GM08714 (cell line): ENCODE measurements around the gene DAB2.

ENCODE experiments used
- H3K4me3 ChIP-seq: fragments of 200-500 bp; sonication (Bioruptor generic); 2 replicates; pipeline ENCODE4 v1.5.1; 2014; ENCODE audit warnings: mild to moderate bottlenecking, low read length, inconsistent platforms
- ZNF274 ChIP-seq: IDR thresholded peaks from 2 replicates; pipeline ENCODE4 v1.6.1; 2012; ENCODE audit warnings: mild to moderate bottlenecking, low read depth, low read length

Gene DAB2

GRCh38 chr5:39395521-39395920 is 29.3 kb downstream of the DAB2 start:
- H3K4me3 ChIP-seq, result no peak overlapping the region
- TF ChIP-seq ZNF274, result no peak

GRCh38 chr5:39394946-39395345 is 29.8 kb downstream of the DAB2 start:
- no peak overlapping the region for H3K4me3 ChIP-seq
- TF ChIP-seq ZNF274, result no peak

- TF ChIP-seq ZNF274, result no peak
- H3K4me3 ChIP-seq, result no peak overlapping the region
Measured at GRCh38 chr5:39390945-39391344, 33.8 kb downstream of the DAB2 start.

GRCh38 chr5:39387293-39387692 is 37.5 kb downstream of the DAB2 start:
- no peak for TF ChIP-seq ZNF274
- H3K4me3 ChIP-seq, result no peak overlapping the region

DNA sequence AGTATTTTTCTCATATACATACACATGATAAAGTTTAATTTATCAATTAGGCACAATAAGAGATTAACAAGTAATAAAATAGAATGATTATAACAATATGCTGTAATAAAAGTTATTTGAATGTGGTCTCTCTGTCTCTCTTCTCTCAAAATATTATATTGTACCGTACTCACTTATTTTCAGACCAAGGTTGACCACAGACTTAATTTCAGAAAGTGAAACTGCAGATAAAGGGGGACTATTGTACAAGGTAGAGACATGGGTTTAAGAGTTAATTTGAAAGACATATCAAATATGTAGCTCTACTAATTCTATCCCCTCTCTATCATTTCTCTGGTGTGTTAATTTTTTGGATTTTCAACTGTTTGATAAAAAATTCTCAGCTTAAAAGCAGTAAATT is 40.5 kb downstream of the DAB2 start:
- H3K4me3 ChIP-seq, result no peak overlapping the region
- TF ChIP-seq ZNF274, result no peak

DNA sequence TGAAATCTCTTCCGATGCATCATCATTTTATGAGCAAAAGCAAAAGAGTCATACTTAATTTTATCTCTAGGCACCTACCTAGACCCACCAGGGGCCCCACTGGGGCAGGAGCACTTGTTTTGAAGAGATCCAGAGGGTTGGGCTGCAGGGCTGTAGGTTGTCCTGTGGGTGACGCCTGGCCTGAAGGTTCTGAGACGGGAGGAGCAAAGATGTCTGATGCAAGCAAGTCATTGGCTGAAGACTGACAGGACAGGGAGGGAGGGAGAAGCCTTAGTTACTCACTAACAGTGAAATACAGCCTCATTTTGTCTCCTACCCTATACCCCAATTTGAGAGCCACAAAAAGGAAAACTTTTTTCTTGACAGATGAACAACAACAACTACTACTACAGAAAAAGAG is 43.4 kb downstream of the DAB2 start:
- H3K4me3 ChIP-seq, result no peak overlapping the region
- TF ChIP-seq ZNF274, result no peak

GRCh38 chr5:39379693-39380092 is 45.1 kb downstream of the DAB2 start:
- H3K4me3 ChIP-seq, result no peak overlapping the region
- TF ChIP-seq ZNF274, result no peak

GRCh38 chr5:39377613-39378012 is 47.2 kb downstream of the DAB2 start:
- no peak for TF ChIP-seq ZNF274
- H3K4me3 ChIP-seq, result no peak overlapping the region

GRCh38 chr5:39376293-39376714 is 48.5 kb downstream of the DAB2 start:
- no peak overlapping the region for H3K4me3 ChIP-seq
- no peak for TF ChIP-seq ZNF274

GRCh38 chr5:39373791-39374190 is 51.0 kb downstream of the DAB2 start:
- TF ChIP-seq ZNF274, result no peak
- H3K4me3 ChIP-seq, result no peak overlapping the region

DNA sequence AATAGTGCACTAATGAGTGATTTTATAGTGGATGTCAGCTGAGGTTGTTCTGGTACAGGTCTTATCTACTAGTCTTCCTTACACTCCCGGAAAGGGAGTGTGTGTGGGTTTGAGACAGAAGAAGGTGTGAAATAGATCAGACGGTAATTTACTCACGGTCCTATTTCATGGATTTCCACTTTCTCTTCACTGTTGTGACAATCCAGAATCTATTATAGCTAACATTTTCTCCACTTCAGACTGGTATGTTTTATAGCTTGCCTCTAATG is 53.5 kb downstream of the DAB2 start:
- no peak for TF ChIP-seq ZNF274
- H3K4me3 ChIP-seq, result no peak overlapping the region

GRCh38 chr5:39370555-39371366 is 54.0 kb downstream of the DAB2 start:
- no peak for TF ChIP-seq ZNF274
- H3K4me3 ChIP-seq, result no peak overlapping the region

DNA sequence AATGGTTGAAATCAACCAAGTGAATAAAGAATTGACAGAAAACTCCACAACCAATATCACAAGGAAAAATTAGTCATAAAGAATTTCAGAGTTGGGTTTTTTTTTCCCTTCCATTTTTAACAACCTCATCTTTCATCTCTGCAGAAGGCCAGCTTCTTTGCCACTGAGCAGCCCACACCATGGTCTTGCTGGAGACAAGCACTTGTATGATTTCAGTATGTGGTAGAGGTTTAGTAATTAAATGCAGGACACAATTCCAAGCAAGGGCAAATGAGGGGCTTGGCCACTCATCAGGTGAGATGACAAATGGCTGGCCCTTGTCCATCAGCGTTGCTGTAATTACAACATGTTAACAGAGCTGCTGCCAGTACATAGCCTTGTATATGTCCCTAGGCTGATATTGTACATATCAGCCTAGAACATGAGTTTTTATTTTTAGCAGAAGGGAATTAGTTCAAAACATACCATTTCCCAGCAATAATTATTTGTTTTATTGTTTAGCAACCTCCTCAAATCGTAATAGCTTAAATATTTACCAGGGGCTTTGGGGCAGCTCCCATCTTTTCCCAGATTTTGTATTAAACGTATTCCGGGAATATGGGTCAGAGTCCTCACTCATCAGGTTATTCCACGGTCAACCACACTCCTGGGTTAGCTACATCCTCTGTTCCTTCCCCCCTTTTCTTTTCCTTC is 55.5 kb downstream of the DAB2 start:
- no peak overlapping the region for H3K4me3 ChIP-seq
- no peak for TF ChIP-seq ZNF274

DNA sequence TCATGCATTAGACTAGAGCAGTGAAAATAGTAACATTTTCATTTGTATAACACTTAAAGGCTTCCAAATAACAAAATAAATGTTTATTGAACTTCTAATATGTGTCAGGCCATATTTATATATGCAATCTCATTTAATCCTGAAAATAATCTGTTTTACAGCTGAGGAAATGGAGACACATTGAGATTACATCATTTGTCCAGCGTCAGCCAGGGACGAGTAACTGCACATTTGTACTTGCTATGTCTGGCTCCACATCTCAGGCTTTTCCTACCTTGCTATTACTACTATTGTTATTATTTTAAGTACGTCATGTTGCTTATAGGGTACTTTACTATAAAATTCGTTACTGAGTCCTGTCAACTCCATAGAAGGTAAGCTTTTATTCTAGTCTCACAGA is 56.7 kb downstream of the DAB2 start:
- TF ChIP-seq ZNF274, result no peak
- no peak overlapping the region for H3K4me3 ChIP-seq

- no peak overlapping the region for H3K4me3 ChIP-seq
- no peak for TF ChIP-seq ZNF274
Measured at GRCh38 chr5:39367711-39368110, 57.1 kb downstream of the DAB2 start.

DNA sequence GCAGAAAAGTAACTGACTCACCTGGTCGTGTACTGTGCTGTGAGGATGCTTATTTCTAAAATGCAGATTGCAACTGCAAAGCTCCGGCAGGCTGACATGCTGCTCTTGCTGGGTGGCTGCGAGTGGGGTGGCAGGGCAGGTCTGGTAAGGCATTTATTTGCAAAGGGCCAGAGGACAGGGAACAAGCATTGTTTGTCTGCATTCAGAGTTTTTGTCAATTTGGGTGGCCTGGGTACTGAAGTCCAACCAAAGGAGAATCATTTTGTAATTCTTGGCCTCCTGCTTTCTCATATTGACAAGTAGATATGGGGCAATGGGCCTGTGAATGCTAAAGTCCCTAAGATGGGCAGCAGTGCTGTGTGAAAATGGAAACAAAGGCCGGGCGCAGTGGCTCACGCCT is 60.4 kb downstream of the DAB2 start, which contains the start of gene C9:
Gene C9 (minus strand): TSS at position 129 of the 400 bp plus-strand sequence. CDS start 31 bp downstream, at position 98.
- TF ChIP-seq ZNF274, result no peak
- no peak within 1 kb of the TSS for H3K4me3 ChIP-seq

DNA sequence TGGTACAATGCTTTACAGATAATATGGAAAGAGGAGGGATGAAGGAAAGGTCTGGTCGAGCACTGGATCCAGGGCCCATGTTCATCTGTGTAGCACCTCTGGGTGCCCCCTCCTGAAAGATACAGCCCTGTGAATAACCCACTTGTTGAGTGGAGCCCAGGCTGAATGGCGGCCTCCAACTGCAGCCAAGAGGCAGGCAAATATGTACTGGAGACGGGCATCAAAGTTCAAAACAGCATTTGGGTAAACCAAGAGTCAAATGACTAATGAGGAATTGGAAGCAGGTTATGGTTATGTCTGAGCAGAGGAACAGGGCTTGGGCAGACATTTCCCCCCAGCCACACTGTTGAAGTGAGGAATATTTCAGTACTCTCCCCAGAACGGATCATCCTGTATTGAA is 61.6 kb downstream of the DAB2 start:
- no peak for TF ChIP-seq ZNF274
- no peak overlapping the region for H3K4me3 ChIP-seq
